Hepatocyte (in vitro differentiated cells): ENCODE data around the gene CCDC120. TPM values are rescaled to one million over a fixed set of nuclear protein-coding genes. Genes with fewer than 3 reads are reported as not detected.

Experiments
- DNase-seq: peaks from one replicate; pipeline ENCODE4 v3.0.0-alpha.2; 2016; ENCODE audit warnings: low spot score
- H2AFZ ChIP-seq: fragments of 200-600 bp; sonication (generic); 2 replicates; pipeline ENCODE4 v1.6.0; 2016; ENCODE audit warnings: antibody characterized with exemption, mild to moderate bottlenecking
- H3K27ac ChIP-seq: fragments of 200-600 bp; sonication (generic); 2 replicates; pipeline ENCODE4 v1.5.1; 2016; ENCODE audit warnings: mild to moderate bottlenecking
- H3K27me3 ChIP-seq: fragments of 200-600 bp; sonication (generic); 2 replicates; pipeline ENCODE4 v1.6.1; 2016
- H3K36me3 ChIP-seq: fragments of 200-600 bp; sonication (generic); replicated peaks from 2 replicates; pipeline ENCODE4 v1.5.1; 2016; ENCODE audit warnings: low read depth; ENCODE audit not compliant: insufficient read depth
- H3K4me1 ChIP-seq: fragments of 200-600 bp; sonication (generic); 2 replicates; pipeline ENCODE4 v1.5.1; 2016; ENCODE audit warnings: mild to moderate bottlenecking, moderate library complexity; ENCODE audit not compliant: insufficient read depth
- H3K4me2 ChIP-seq: fragments of 200-600 bp; sonication (generic); 2 replicates; pipeline ENCODE4 v1.6.0; 2016
- H3K4me3 ChIP-seq: fragments of 200-600 bp; sonication (generic); 2 replicates; pipeline ENCODE4 v1.5.1; 2016; ENCODE audit warnings: mild to moderate bottlenecking
- H3K79me2 ChIP-seq: fragments of 200-600 bp; sonication (generic); 2 replicates; pipeline ENCODE4 v1.6.0; 2017; ENCODE audit warnings: mild to moderate bottlenecking
- H3K9me2 ChIP-seq: fragments of 200-600 bp; sonication (generic); replicated peaks from 2 replicates; pipeline ENCODE4 v1.6.0; 2017; ENCODE audit warnings: mild to moderate bottlenecking; ENCODE audit not compliant: insufficient read depth
- H3K9me3 ChIP-seq: fragments of 200-600 bp; sonication (generic); 2 replicates; pipeline ENCODE4 v1.5.1; 2016; ENCODE audit warnings: low read depth, mild to moderate bottlenecking
- H4K20me1 ChIP-seq: fragments of 200-600 bp; sonication (generic); 2 replicates; pipeline ENCODE4 v1.6.0; 2016; ENCODE audit warnings: mild to moderate bottlenecking; ENCODE audit not compliant: insufficient read depth, poor library complexity, severe bottlenecking
- CTCF ChIP-seq: fragments of 200-600 bp; sonication (generic); IDR thresholded peaks from 2 replicates; pipeline ENCODE4 v1.5.1; 2016; ENCODE audit warnings: antibody characterized with exemption, mild to moderate bottlenecking; ENCODE audit not compliant: poor library complexity
- EZH2 ChIP-seq: fragments of 200-600 bp; sonication (generic); IDR thresholded peaks from 2 replicates; pipeline ENCODE4 v1.6.1; 2016; ENCODE audit warnings: antibody characterized with exemption, mild to moderate bottlenecking, borderline replicate concordance
- EZH2phosphoT487 ChIP-seq: fragments of 200-600 bp; sonication (generic); IDR thresholded peaks from one replicate; pipeline ENCODE4 v1.6.1; 2018; ENCODE audit warnings: antibody characterized with exemption, mild to moderate bottlenecking, low read depth, moderate library complexity; ENCODE audit not compliant: unreplicated experiment, severe bottlenecking
- WGBS: methylation state at CpG from one replicate; pipeline ENCODE4 v1.1.6; 2016; ENCODE audit warnings: low lambda C conversion rate; ENCODE audit errors: missing lambda C conversion rate; 5-methylcytosine and 5-hydroxymethylcytosine counted together
- polyA plus RNA-seq: library from polyadenylated mRNA; unstranded; fragments of >200 nt; fragmentation: Nextera tagmentation; extraction: Ambion mirVana; gene quantifications from 2 replicates; pipeline ENCODE4 v1.2.1, GENCODE V29; 2016
- total RNA-seq: library from RNA; depleted of rRNA; stranded (reverse); fragments of >200 nt; gene quantifications from 2 replicates; pipeline ENCODE4 v1.2.3, GENCODE V29; 2014

CCDC120 gene
- total and polyA plus RNA-seq, 2 experiments from 2014 or later: 7.0 to 19.1 TPM

GRCh38 chrX:49101629-49101984, 42.8 kb downstream of the CCDC120 start:
- WGBS: 69% methylated on average over 9 of the region's 9 CpGs
- Histone ChIP-seq H3K4me3 (peak overlapping the region; percentile 15), H3K79me2 (no peaks in the 10 kb centered on the region), H3K36me3 (no peaks in the 10 kb centered on the region), H3K9me2 (no peaks in the 10 kb centered on the region), H2AFZ (peak overlapping the region; percentile 36), H3K4me2 (peak overlapping the region; percentile 77), H3K9me3 (no peaks in the 10 kb centered on the region), H3K27ac (no peak overlapping the region), H4K20me1 (no peaks in the 10 kb centered on the region), H3K27me3 (no peaks in the 10 kb centered on the region), H3K4me1 (no peaks in the 10 kb centered on the region)
- TF ChIP-seq EZH2 (no peak), CTCF (no peak), EZH2phosphoT487 (no peak)
- no peak for DNase-seq

DNA sequence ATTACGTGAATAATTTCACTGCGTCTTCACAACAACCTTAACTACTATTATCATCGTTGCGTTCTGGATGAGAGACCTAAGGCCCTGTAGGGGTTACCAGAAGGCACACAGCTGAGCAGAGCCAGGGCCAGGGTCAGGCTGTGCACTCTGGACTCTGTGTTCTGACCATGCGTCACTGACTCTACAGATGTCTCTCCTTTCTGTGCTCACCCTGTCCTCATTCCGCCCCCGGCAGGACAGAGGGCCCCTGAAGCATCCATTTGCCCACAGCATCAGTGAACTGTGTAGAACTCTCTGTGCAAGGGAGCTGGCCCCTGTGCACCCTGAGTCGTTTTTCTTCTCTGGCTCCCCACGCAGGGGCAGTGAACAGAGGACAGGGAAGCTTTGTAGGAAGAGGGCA, 43.4 kb downstream of the CCDC120 start:
- H3K9me3 ChIP-seq: no peaks in the 10 kb centered on the region
- H3K36me3 ChIP-seq: no peaks in the 10 kb centered on the region
- no peaks in the 10 kb centered on the region for H3K4me1 ChIP-seq
- H3K9me2 ChIP-seq: no peaks in the 10 kb centered on the region
- H3K27ac ChIP-seq: no peak overlapping the region
- no peak for DNase-seq
- no peaks in the 10 kb centered on the region for H3K79me2 ChIP-seq
- no peak overlapping the region for H2AFZ ChIP-seq
- TF ChIP-seq EZH2phosphoT487: no peak
- TF ChIP-seq CTCF: no peak
- TF ChIP-seq EZH2: no peak
- WGBS: 80% methylated on average over 9 of the region's 9 CpGs
- no peaks in the 10 kb centered on the region for H4K20me1 ChIP-seq
- peak overlapping the region; percentile 77 for H3K4me2 ChIP-seq
- H3K4me3 ChIP-seq: no peak overlapping the region
- H3K27me3 ChIP-seq: no peaks in the 10 kb centered on the region

DNA sequence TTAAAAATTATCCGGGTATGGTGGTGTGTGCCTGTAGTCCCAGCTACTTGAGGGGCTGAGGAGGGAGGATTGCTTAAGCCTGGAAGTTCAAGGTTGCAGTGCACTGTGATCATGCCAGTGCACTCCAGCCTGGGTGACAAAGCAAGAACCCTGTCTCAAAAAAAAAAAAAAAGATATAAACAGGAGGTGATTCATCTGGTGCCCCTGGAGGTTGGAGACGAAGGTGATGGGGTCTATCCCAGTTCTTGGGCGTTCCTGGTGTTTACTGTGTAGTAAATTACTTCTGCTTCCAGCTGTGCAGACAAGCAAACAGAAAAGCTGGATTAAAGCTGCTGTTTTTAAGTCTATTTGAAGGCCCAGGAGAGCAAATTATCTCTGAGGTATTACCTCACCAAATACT, 44.8 kb downstream of the CCDC120 start:
- WGBS: 80% methylated on average over 3 of the region's 3 CpGs
- Histone ChIP-seq H3K4me2 (no peak overlapping the region), H3K9me3 (no peaks in the 10 kb centered on the region), H3K27me3 (no peaks in the 10 kb centered on the region), H4K20me1 (no peaks in the 10 kb centered on the region), H3K36me3 (no peaks in the 10 kb centered on the region), H3K27ac (no peak overlapping the region), H3K4me3 (no peak overlapping the region), H3K79me2 (no peaks in the 10 kb centered on the region), H2AFZ (no peak overlapping the region), H3K9me2 (no peaks in the 10 kb centered on the region), H3K4me1 (no peaks in the 10 kb centered on the region)
- DNase-seq: no peak
- TF ChIP-seq CTCF (no peak), EZH2 (no peak), EZH2phosphoT487 (no peak)

DNA sequence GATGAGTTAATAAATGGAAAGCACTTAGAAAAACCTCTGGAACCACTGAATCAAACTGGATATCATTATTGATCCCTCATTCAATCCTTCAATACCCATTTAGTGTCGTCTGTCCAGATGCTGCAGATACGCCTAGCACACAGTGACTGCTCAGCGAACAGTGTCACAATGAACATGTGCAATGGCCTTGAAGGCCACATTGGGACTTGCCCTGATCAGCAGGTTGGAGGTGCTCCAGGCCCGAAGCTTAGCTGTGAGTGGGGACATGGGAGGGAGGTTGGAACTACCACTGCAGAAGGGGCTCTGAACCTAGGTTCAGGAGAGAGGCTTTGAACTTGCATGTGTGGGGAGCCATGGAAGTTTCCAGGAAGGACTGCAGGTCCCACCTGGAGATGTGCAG, 47.5 kb downstream of the CCDC120 start:
- WGBS: 90% methylated on average over 4 of the region's 4 CpGs
- Histone ChIP-seq H3K9me3 (no peaks in the 10 kb centered on the region), H3K4me2 (no peak overlapping the region), H2AFZ (no peak overlapping the region), H3K36me3 (no peaks in the 10 kb centered on the region), H3K4me1 (no peaks in the 10 kb centered on the region), H3K4me3 (no peak overlapping the region), H4K20me1 (no peaks in the 10 kb centered on the region), H3K27me3 (no peaks in the 10 kb centered on the region), H3K27ac (no peak overlapping the region), H3K9me2 (no peaks in the 10 kb centered on the region), H3K79me2 (no peaks in the 10 kb centered on the region)
- TF ChIP-seq EZH2phosphoT487 (no peak), EZH2 (no peak), CTCF (no peak)
- no peak for DNase-seq
